A673 (cell line): ENCODE data around the gene LEMD1. TPM values are rescaled to one million over a fixed set of nuclear protein-coding genes. Genes with fewer than 3 reads are reported as not detected.

Experiments used
- BruUV-seq: library from RNA; stranded (reverse); fragments of 400-500 nt; replicated peaks from 2 replicates; lab custom pipeline; 2021; lab: Mats Ljungman, UMichigan
- CTCF ChIA-PET: fragments of 300-600 bp; sonication (Branson Sonifier 250); formaldehyde crosslinking; loops from one replicate; lab custom pipeline; 2022; ENCODE audit warnings: antibody characterized with exemption; lab: Charles Lee
- POLR2A ChIA-PET: fragments of 300-600 bp; sonication (Branson Sonifier 250); formaldehyde crosslinking; loops from one replicate; lab custom pipeline; 2022; ENCODE audit warnings: antibody characterized with exemption; ENCODE audit not compliant: low non-redundant PET; lab: Charles Lee
- DNase-seq: peaks from one replicate; pipeline ENCODE4 v3.0.0-alpha.2; 2015; ENCODE audit warnings: low spot score
- H3K27ac ChIP-seq: fragments of 200-600 bp; sonication (generic); 2 replicates; pipeline ENCODE4 v1.5.1; 2016; ENCODE audit warnings: mixed run types, low read depth, mild to moderate bottlenecking, mixed read lengths, antibody characterized with exemption, low read length; ENCODE audit not compliant: poor library complexity, severe bottlenecking
- H3K27me3 ChIP-seq: fragments of 200-600 bp; sonication (generic); replicated peaks from 2 replicates; pipeline ENCODE4 v1.6.1; 2017; ENCODE audit warnings: mixed run types, low read depth, mild to moderate bottlenecking, mixed read lengths, antibody characterized with exemption, low read length; ENCODE audit not compliant: insufficient read depth, poor library complexity
- H3K36me3 ChIP-seq: fragments of 200-600 bp; sonication (generic); 2 replicates; pipeline ENCODE4 v1.6.1; 2016; ENCODE audit warnings: mixed run types, mild to moderate bottlenecking, mixed read lengths, antibody characterized with exemption, low read length; ENCODE audit not compliant: insufficient read depth, poor library complexity, severe bottlenecking
- H3K4me1 ChIP-seq: fragments of 200-600 bp; sonication (generic); 2 replicates; pipeline ENCODE4 v1.6.1; 2017; ENCODE audit warnings: mixed run types, mild to moderate bottlenecking, mixed read lengths, antibody characterized with exemption, low read length; ENCODE audit not compliant: insufficient read depth, poor library complexity, severe bottlenecking
- H3K4me3 ChIP-seq: fragments of 200-600 bp; sonication (generic); 2 replicates; pipeline ENCODE4 v1.5.1; 2016; ENCODE audit warnings: low read depth, mixed run types, mild to moderate bottlenecking, mixed read lengths, low read length; ENCODE audit not compliant: poor library complexity, severe bottlenecking
- H3K9me3 ChIP-seq: fragments of 200-600 bp; sonication (generic); 2 replicates; pipeline ENCODE4 v1.6.1; 2016; ENCODE audit warnings: mixed run types, low read depth, mild to moderate bottlenecking, mixed read lengths, antibody characterized with exemption, low read length; ENCODE audit not compliant: poor library complexity, severe bottlenecking
- EZH2 ChIP-seq: fragments of 200-600 bp; sonication (generic); IDR thresholded peaks from 2 replicates; pipeline ENCODE4 v1.6.1; 2017; ENCODE audit warnings: borderline replicate concordance, low read depth, mild to moderate bottlenecking, mixed read lengths, antibody characterized with exemption, low read length; ENCODE audit not compliant: poor library complexity, severe bottlenecking
- intact Hi-C: fragments of 100-400 bp; cut with micrococcal nuclease; formaldehyde crosslinking; loops from one replicate; pipeline ENCODE4 v1.10.0; 2022; ENCODE audit not compliant: unreplicated experiment
- total RNA-seq: library from RNA; stranded (reverse); gene quantifications from 2 replicates; pipeline ENCODE4 v1.2.3, GENCODE V29; 2021
- TF ChIP-seq, protein P1 (sequence below): fragments of 300-800, 200-600 bp; sonication (generic); conservative IDR thresholded peaks from 2 replicates; pipeline ENCODE4 v1.5.1; 2017; ENCODE audit warnings: low read depth, mild to moderate bottlenecking, antibody characterized with exemption, low read length, moderate library complexity, mixed read lengths

Gene LEMD1
- total RNA-seq, 1 experiment from 2014 or later, result 1.5 TPM

DNA sequence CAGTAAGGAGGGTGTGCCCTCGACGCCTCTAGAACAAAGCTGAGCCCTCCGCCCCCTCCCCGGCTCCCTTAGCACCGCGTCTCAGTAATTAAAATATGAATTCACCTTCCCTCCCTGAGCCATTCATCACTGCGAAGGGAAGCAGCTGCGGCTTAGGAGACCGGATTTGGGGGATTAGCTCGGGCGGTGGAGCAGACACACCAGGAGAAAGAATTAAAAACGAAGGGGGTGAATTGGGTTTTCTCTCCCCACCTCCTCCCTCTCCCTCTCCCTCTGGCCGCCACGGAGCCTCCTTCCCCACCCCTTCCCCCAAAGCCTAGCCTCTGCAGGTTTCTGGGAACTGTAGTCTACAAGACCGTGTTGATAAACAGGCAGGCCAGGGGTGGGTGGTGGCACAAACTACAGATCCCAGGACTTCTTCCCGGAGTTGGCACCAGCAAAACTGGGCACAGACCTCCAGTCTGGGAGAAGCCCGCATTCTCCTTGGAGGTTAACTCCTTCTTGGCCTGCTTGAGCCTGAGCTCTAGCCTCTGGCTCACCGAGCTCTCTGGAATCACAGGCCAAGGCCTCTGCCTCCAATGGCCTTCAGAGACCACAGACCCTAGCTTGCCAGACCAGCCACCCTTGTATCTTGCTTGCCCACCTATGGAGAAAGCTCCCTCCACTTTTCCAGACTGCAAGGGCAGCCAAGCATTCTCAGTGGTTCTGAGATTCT is 23.2 kb upstream of the LEMD1 start:
- BruUV-seq, result no TSS peak
- H3K4me1 ChIP-seq, result peaks cover 92% of the 10 kb centered on the region
- no peaks in the 10 kb centered on the region for H3K27me3 ChIP-seq
- intact Hi-C loops, result no loop called here
- TF ChIP-seq, protein P1, sequence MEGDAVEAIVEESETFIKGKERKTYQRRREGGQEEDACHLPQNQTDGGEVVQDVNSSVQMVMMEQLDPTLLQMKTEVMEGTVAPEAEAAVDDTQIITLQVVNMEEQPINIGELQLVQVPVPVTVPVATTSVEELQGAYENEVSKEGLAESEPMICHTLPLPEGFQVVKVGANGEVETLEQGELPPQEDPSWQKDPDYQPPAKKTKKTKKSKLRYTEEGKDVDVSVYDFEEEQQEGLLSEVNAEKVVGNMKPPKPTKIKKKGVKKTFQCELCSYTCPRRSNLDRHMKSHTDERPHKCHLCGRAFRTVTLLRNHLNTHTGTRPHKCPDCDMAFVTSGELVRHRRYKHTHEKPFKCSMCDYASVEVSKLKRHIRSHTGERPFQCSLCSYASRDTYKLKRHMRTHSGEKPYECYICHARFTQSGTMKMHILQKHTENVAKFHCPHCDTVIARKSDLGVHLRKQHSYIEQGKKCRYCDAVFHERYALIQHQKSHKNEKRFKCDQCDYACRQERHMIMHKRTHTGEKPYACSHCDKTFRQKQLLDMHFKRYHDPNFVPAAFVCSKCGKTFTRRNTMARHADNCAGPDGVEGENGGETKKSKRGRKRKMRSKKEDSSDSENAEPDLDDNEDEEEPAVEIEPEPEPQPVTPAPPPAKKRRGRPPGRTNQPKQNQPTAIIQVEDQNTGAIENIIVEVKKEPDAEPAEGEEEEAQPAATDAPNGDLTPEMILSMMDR, result no peak
- no peak for TF ChIP-seq EZH2
- CTCF ChIA-PET, result interaction anchor here (0.5 to 0.8 kb wide), 6 partner anchors 14 to 213 kb away, joined by 3 to 18 read pairs (median 6); no protein-coding TSS in a partner anchor
- H3K27ac ChIP-seq, result peak overlapping the region; percentile 94
- peak overlapping the region; percentile 30 for H3K4me3 ChIP-seq
- H3K36me3 ChIP-seq, result no peaks in the 10 kb centered on the region
- no peaks in the 10 kb centered on the region for H3K9me3 ChIP-seq
- POLR2A ChIA-PET, result no interaction called here
- peak; percentile 96 for DNase-seq

GRCh38 chr1:205444300-205444930 is 22.6 kb upstream of the LEMD1 start:
- no peaks in the 10 kb centered on the region for H3K9me3 ChIP-seq
- peak overlapping the region; percentile 94 for H3K27ac ChIP-seq
- no TSS peak for BruUV-seq
- no peaks in the 10 kb centered on the region for H3K36me3 ChIP-seq
- intact Hi-C loops, result no loop called here
- H3K27me3 ChIP-seq, result no peaks in the 10 kb centered on the region
- peaks cover 94% of the 10 kb centered on the region for H3K4me1 ChIP-seq
- CTCF ChIA-PET, result interaction anchor here (0.6 to 0.8 kb wide), 3 partner anchors 31 to 67 kb away, joined by 6 to 18 read pairs (median 9); no protein-coding TSS in a partner anchor
- POLR2A ChIA-PET, result no interaction called here
- DNase-seq, result no peak
- TF ChIP-seq, protein P1, result no peak
- no peak for TF ChIP-seq EZH2
- peak overlapping the region; percentile 30 for H3K4me3 ChIP-seq

GRCh38 chr1:205443585-205444299 is 21.9 kb upstream of the LEMD1 start:
- H3K4me3 ChIP-seq, result no peak overlapping the region
- no peaks in the 10 kb centered on the region for H3K27me3 ChIP-seq
- DNase-seq, result no peak
- intact Hi-C loops, result no loop called here
- H3K36me3 ChIP-seq, result no peaks in the 10 kb centered on the region
- H3K4me1 ChIP-seq, result peaks cover 94% of the 10 kb centered on the region
- CTCF ChIA-PET, result interaction anchor here (0.6 to 1.1 kb wide), 2 partner anchors 13 to 150 kb away, joined by 3 to 4 read pairs; no protein-coding TSS in a partner anchor
- TF ChIP-seq, protein P1, result no peak
- TF ChIP-seq EZH2, result no peak
- no TSS peak for BruUV-seq
- H3K9me3 ChIP-seq, result no peaks in the 10 kb centered on the region
- POLR2A ChIA-PET, result no interaction called here
- peak overlapping the region; percentile 94 for H3K27ac ChIP-seq
